ENCODE data around the gene FOXP1.

GRCh38 chr3:71504250-71505036 lies 79.1 kb downstream of the FOXP1 start:
- TF ChIP-seq, protein P1, sequence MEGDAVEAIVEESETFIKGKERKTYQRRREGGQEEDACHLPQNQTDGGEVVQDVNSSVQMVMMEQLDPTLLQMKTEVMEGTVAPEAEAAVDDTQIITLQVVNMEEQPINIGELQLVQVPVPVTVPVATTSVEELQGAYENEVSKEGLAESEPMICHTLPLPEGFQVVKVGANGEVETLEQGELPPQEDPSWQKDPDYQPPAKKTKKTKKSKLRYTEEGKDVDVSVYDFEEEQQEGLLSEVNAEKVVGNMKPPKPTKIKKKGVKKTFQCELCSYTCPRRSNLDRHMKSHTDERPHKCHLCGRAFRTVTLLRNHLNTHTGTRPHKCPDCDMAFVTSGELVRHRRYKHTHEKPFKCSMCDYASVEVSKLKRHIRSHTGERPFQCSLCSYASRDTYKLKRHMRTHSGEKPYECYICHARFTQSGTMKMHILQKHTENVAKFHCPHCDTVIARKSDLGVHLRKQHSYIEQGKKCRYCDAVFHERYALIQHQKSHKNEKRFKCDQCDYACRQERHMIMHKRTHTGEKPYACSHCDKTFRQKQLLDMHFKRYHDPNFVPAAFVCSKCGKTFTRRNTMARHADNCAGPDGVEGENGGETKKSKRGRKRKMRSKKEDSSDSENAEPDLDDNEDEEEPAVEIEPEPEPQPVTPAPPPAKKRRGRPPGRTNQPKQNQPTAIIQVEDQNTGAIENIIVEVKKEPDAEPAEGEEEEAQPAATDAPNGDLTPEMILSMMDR (IDR thresholded peaks at IDR 0.05; ENCODE audit: control extremely low read depth in 1 of 3, insufficient read depth in 1 of 3, low read depth in 1 of 3, low read length in 3 of 3): no peak
- TF ChIP-seq POLR2AphosphoS5 (IDR thresholded peaks at IDR 0.05; ENCODE audit: low read depth, low read length) (no peak), NRF1 (IDR thresholded peaks at IDR 0.05; ENCODE audit: low read depth, low read length) (no peak), BCL11A (IDR thresholded peaks at IDR 0.05; ENCODE audit: low read depth in 2 of 2, low read length in 2 of 2) (no peak), MAX (IDR thresholded peaks at IDR 0.05) (no peak), KDM1A (IDR thresholded peaks at IDR 0.05; ENCODE audit: borderline replicate concordance, low read length) (no peak), EZH2 (IDR thresholded peaks at IDR 0.05; ENCODE audit: low read depth, low read length, severe bottlenecking) (no peak), BACH1 (IDR thresholded peaks at IDR 0.05; ENCODE audit: low read length) (no peak)

Data from H1 (cell line).